ENCODE data around the gene IP6K2. TPM values are rescaled to one million over a fixed set of nuclear protein-coding genes. Genes with fewer than 3 reads are reported as not detected.
A peak's percentile ranks its signal among the peaks of the same experiment; 100 is the strongest.

IP6K2 gene
- total and polyA plus RNA-seq, 2 of the 13 experiments (the other 11 are each of a cell fraction or from before 2014, with no cell fraction given) = 85.5 to 112 TPM

DNA sequence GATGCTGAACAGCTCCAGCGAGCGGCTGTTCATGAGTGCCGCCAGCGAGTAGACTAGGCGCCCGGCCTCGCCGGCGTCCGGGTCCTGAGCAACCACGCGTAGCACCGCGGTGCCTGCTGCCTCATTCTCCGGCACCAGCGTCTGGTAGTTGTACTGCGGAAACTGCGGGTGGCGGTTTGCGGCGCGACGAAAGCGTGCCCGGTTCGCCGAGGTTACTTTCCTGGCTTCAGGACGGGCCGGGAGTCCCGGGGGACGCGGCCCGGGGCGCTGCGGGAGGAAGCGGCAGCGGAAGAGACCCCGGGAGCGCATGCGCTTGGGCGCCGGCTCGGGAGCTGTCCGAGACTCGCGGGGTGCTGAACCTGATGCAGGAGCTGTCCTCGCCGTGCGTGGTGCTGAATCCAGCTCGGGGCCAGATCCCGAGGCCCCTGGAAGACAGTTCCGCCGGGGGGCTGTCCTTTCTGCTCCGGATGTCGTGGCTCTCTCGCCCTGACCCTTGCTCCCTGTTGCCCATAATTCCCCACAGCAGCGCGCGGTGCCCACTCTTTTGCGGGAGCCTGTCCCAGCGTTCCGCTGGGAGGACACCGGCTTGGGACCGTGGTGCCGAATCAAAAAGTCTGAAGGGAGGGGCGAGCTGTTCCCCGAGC is 55.4 kb downstream of the IP6K2 start (continued):
- TF ChIP-seq USF2 (IDR thresholded peaks at IDR 0.05; ENCODE audit: low read depth, low read length) (no peak), USF2 (CRISPR knock-in tag; IDR thresholded peaks at IDR 0.05; ENCODE audit: borderline replicate concordance) (peak; percentile 73; the same call in 1 of the 2 replicates), SMYD3 (CRISPR knock-in tag; IDR thresholded peaks at IDR 0.05) (peak; percentile 100), MAFG (CRISPR knock-in tag; IDR thresholded peaks at IDR 0.05) (peak; percentile 91), ZZZ3 (CRISPR knock-in tag; IDR thresholded peaks at IDR 0.05; ENCODE audit: borderline replicate concordance) (peak; percentile 99), ZBTB40 (IDR thresholded peaks at IDR 0.05) (no peak), ZBTB40 (CRISPR knock-in tag; IDR thresholded peaks at IDR 0.05) (peak; percentile 99), PLSCR1 (CRISPR knock-in tag; IDR thresholded peaks at IDR 0.05; ENCODE audit: borderline replicate concordance) (peak; percentile 100), AFF4 (CRISPR knock-in tag; IDR thresholded peaks at IDR 0.05) (peak; percentile 99), CENPT (CRISPR knock-in tag; IDR thresholded peaks at IDR 0.05; ENCODE audit: low read depth) (peak; percentile 100)
- TF ChIP-seq, protein P1, sequence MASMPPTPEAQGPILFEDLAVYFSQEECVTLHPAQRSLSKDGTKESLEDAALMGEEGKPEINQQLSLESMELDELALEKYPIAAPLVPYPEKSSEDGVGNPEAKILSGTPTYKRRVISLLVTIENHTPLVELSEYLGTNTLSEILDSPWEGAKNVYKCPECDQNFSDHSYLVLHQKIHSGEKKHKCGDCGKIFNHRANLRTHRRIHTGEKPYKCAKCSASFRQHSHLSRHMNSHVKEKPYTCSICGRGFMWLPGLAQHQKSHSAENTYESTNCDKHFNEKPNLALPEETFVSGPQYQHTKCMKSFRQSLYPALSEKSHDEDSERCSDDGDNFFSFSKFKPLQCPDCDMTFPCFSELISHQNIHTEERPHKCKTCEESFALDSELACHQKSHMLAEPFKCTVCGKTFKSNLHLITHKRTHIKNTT (CRISPR knock-in tag; IDR thresholded peaks at IDR 0.05) = 0 out of 2 replicates have a peak, but pooled peaks have one; percentile 80

All from HepG2 (cell line).